ENCODE results near the gene WHRN.

Gene WHRN

GRCh38 chr9:114397848-114398605, 107.2 kb downstream of the WHRN start:
- DNase-seq (ENCODE audit: low spot score) = peak; percentile 94

- no peak for DNase-seq (ENCODE audit: low spot score)
Observed at GRCh38 chr9:114397219-114397847, 107.9 kb downstream of the WHRN start.

- no peak for DNase-seq (ENCODE audit: low spot score)
Observed at GRCh38 chr9:114396558-114397218, 108.6 kb downstream of the WHRN start.

- DNase-seq (ENCODE audit: low spot score) = no peak
Observed at GRCh38 chr9:114395768-114396167, 109.5 kb downstream of the WHRN start.

- no peak for DNase-seq (ENCODE audit: low spot score)
Observed at GRCh38 chr9:114395334-114395617, 110.0 kb downstream of the WHRN start.

- DNase-seq (ENCODE audit: low spot score) = no peak
Observed at GRCh38 chr9:114394523-114395333, 110.5 kb downstream of the WHRN start.

GRCh38 chr9:114392749-114393112, 112.5 kb downstream of the WHRN start:
- no peak for DNase-seq (ENCODE audit: low spot score)

GRCh38 chr9:114390952-114391351, 114.3 kb downstream of the WHRN start:
- no peak for DNase-seq (ENCODE audit: low spot score)

GRCh38 chr9:114389612-114390368, 115.5 kb downstream of the WHRN start:
- no peak for DNase-seq (ENCODE audit: low spot score)

GRCh38 chr9:114388764-114389375, 116.4 kb downstream of the WHRN start:
- no peak for DNase-seq (ENCODE audit: low spot score)

GRCh38 chr9:114388357-114388682, 117.0 kb downstream of the WHRN start:
- DNase-seq (ENCODE audit: low spot score) = no peak

GRCh38 chr9:114387680-114388356, 117.5 kb downstream of the WHRN start, which contains the start of gene AKNA:
Gene AKNA (minus strand): TSS chr9:114387982. CDS start chr9:114381333, 6,649 bp downstream.
- DNase-seq (ENCODE audit: low spot score) = peak; percentile 90

- no peak for DNase-seq (ENCODE audit: low spot score)
Observed at GRCh38 chr9:114386886-114387679, 118.2 kb downstream of the WHRN start.

- DNase-seq (ENCODE audit: low spot score) = no peak
Observed at GRCh38 chr9:114386361-114386885, 118.8 kb downstream of the WHRN start.

- DNase-seq (ENCODE audit: low spot score) = peak; percentile 93
Observed at GRCh38 chr9:114385397-114386181, 119.7 kb downstream of the WHRN start.

- no peak for DNase-seq (ENCODE audit: low spot score)
Observed at GRCh38 chr9:114384836-114385396, 120.4 kb downstream of the WHRN start.

- no peak for DNase-seq (ENCODE audit: low spot score)
Observed at GRCh38 chr9:114384341-114384740, 120.9 kb downstream of the WHRN start.

GRCh38 chr9:114383521-114384231, 121.6 kb downstream of the WHRN start:
- no peak for DNase-seq (ENCODE audit: low spot score)
